Stimulated activated CD4-positive, alpha-beta T cell treated with anti-CD3 and anti-CD28 coated beads, TNF-alpha, amount 100 ng/mL, for 48 hours (primary cell): ENCODE measurements around the gene INSRR.

Experiments used
- DNase-seq, 3 donors: peaks; one replicate each; pipeline ENCODE4 v3.0.0-alpha.2; 2020; ENCODE audit warnings: low read depth in 3 of 3

The INSRR gene

DNA sequence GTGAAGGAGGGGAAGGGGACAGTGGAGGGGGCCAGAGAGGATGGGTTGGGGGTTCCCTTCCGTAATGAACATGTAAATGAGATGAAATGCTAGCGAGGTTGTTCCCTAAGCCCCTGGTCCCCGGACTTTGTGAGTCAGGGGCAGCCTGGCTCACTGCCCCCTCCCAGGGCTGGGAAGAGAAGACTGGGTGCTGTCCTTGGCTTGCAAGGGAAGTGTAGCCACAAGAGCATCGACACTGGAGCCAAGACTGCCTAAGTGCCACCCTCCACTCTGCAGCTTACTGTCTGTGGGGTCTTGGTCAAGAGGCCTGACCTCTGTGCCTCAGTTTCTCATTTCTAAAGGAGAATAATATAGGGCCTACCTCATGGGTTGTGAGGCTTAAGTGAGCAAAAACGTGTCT lies 35.1 kb upstream of the INSRR start:
- DNase-seq = no peak

DNA sequence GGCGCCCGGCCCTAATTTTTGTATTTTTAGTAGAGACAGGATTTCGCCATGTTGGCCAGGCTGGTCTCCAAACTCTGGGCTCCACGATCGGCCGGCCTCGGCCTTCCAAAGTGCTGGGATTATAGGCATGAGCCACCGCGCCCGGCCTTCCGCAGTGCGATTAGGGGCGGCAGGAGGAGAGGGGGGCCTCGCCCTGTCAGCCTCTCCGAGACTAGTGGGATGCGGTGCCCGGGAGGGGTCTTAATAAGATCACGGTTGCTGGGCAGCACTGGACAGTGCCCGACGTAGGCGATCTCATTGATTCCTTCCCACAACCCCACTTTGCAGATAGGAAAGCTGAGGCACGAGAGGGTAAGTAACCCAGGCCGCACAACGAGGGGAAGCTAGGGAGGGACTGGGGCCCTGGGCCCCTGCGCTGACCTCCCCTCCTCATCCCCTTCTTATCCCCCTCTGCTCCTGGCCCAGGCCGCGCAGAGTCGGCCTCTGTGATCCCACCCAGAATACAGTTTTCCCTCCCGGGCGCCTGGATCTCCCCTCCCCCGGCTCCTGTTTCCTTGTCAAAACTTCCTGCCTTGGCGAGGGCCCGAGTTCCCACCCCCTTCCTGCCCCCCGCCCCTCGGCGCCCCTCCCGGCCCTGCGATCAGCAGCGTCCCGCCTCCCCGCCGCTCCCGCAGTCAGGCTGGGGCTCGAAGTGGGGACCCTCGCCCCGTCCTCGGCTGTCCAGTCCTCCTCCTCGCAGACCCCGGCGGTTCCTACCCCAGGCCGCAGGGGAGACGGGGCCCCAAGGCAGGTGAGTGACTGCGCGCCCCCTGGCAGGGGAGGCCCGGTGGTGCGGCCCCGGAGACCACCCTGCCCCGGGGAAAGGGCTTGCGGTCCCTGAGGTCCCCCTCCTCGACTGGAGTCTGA lies 34.4 kb upstream of the INSRR start, which contains the start of gene PEAR1:
TSS of gene PEAR1 (plus strand) at position 671 of the 906 bp plus-strand sequence. CDS start 10,209 bp downstream, outside the sequence.
- DNase-seq = no peak

DNA sequence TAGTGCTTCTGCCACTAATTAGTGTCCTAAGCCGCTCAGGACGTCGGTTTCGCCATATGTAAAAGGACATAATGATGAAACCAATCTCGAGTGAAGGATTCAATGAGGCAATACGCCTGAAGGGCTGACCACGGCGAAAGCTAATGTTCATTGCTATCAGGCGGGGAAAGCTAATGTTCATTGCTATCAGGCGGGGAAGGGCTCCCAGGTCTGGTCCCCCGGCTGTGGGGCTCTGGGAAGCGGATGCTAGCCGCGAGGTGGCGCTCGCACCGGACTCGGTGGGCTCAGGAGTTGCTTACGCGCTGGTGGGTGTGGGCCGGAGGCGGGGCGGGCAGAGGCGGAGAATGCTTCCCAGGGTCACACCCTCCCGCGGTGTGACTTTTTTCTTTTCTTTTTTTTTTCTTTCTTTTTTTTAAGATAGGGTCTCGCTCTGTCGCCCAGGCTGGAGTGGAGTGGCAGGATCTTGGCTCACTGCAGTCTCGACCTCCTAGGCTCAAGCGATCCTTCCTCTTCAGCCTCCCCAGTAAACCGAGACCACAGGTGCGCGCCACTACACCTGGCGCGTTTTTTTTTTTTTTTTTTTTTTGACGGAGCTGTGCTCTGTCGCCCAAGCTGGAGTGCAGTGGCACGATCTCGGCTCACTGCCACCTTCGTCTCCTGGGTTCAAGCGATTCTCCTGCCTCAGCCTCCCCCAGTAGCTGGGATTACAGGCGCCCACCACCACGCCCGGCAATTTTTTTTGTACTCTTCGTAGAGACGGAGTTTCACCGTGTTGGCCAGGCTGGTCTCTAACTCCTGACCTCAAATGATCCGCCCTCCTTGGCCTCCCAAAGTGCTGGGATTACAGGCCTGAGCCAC lies 33.5 kb upstream of the INSRR start:
- DNase-seq = peak; percentile 76 to 92 (median 78)

DNA sequence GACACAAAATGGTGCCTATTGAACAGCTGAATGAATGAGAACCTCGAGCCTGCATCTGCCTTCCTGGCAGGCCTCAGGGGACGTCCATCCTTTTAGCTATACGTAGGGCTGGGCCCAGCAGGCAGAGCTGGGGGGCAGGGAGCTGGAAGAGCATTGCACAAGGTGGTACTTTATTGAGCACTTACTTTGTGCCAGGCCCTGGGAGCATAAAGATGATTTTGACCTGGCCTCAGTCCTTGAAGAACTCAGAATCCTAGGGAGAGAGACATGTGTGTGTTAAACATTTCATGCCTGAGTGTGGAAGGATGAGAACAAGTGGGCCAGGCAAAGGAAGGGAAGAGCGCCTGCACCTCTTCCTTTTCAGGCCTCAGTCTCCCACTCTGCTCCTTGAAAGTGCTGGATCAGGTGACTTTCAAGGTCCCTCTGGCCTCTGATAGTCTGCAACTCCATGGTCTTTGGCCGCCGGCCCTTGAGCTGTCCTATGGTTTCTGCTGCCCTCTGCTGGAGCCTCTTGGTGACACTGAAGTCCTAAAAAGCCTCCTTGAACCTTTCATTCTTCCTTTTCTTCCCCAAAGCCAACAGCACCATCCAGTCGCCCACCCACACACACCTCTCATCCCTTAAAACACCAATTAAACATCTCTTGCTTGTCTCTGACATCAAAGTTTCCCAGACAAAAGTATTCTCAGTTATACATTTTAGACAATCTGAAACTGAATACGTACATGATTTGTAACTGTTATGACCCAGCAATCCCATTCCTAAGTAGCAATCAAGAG lies 31.1 kb upstream of the INSRR start:
- DNase-seq = peak; percentile 27 to 59 (median 29)

DNA sequence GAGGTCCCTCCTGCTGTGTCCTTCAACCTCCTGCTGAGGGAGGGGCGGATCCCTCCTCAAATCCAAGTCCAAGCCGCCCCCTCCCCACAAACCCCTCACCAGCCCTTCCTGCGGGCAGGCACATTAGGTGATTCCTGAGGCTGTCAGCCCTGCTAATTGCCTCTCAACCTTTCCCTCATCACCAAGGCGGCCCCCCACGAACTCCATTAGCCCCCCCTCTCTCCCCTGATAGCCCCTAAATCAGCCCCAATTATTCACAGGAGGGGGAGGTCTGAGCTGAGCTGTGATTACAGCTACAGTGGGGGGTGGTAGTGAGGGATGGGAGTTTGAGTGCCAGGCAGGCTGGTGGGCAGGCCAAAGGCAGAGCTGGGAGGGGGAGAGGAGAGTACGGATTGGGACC lies 28.8 kb upstream of the INSRR start:
- DNase-seq = no peak

DNA sequence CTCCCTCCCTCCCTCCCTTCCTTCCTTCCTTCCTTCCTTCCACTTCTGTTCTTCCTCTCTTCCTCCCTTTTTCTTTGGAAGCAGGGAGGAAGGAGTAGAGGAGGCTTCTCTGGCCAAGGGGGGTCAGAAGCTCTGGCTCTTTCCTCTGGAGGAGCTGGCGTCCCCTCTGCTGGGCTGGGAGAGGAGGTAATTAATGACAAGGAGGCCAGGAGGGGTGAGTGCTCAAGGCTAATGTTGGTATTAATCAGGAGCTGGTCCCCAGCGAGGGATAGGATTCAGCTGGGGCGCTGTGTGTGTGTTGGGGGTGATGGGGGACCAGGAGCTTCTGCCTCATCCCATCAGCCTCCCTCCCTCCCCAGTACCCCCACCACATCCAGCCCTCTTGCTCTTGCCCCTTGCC lies 28.4 kb upstream of the INSRR start:
- DNase-seq = no peak

DNA sequence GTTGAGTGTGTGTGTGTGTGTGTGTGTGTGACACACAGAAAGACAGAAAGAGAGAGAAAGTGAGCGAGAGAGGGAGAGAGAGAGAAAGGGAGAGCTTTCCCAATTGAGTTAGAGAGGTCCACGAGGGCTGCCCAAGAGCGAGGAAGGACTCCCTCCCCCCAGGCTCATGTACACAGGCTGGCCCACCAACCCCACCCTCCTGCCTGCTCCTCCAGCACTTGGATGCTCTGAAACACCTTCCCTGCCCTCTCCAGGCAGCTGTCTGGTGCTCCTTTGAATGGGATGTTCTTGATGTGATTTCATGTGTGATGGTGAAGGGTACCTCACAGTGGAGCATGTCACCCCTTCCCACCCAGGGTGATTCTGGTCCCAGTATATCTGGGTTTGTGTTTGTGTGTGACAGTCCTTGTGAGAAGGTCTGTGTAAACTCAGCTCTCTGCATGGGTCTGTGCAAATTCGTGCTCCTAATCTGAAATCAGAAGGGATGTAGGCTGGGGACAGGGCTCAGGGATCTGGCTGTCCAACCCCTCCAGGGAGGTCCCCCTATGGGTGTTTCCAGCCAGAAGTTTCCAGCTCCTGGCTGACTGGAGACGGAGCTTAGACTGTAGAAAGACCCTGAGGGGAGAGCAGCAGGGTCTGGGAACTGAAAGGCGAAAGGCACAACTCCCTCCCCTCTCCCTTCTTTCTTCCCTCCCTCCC lies 27.8 kb upstream of the INSRR start:
- DNase-seq = no peak

DNA sequence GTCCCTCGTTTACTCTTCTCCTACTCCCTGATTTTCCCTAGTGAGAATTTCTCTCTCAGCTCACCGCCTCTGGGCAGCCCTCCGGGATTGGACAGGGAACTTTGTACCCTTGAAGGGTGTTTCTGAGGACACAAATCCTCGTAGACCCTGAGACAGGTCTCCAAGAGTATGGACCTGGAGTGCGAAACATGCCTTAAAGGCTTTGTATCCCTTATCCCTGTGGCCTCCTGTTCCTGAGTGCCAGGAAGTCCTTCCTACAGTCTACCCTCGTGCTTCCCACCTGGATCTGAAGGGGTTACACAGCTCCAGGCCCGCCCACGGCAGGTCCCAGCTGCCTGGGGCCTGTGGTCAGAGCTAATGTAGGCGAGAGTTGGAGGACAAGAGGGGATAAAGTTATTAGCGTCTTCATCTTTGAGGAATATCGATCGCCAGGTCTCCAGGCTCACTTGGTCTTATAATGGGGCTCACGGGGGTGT lies 27.0 kb upstream of the INSRR start:
- no peak for DNase-seq

DNA sequence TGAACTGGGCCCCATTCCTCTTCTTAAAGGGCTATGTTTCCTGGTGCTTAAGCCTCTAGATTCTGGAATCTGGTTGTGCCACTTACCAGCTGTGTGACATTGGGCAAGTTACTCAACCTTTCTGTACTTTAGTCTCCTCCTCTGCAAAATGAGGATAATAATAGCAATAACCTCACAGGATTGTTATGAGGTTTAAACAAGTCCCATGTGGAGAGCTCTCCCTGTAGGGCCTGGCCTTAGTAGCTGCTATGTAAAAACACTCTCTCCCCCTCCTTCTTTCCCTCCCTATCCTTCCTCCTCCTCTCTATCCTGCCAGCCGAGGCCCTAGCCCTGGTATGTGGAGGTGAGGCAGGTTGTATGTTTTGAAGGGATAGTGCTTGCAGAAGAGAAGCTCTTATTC lies 26.4 kb upstream of the INSRR start:
- no peak for DNase-seq

DNA sequence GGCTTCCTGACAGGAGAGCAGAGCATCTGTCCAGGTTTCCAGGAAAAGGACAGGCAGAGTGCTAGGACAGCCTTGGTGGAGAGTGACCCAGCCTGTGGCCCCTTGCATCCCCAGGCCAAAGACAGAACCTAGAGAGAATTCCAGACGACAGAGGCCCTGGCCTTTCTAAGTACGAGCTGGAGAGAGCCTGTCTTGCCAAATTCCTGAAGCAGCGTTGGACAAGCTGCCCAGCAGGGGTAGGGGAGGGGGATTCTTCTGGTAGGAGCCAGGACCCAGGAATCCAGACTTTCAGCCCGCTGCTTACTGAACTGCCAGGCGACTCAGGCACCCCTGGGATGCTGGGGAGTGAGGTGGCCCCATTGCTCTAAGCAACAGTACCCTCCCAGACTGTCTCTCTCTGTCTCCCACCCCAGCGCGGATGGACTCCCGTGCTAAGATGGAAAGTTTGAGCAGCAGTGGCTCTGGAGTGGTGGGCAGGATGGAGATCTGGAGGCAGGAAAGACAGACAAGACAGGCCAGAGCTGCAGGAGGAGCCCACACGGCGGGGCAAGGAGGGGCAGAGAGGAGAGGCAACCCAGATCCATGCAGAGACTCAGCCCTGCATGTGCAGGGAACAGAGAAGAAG lies 25.8 kb upstream of the INSRR start:
- DNase-seq = no peak

DNA sequence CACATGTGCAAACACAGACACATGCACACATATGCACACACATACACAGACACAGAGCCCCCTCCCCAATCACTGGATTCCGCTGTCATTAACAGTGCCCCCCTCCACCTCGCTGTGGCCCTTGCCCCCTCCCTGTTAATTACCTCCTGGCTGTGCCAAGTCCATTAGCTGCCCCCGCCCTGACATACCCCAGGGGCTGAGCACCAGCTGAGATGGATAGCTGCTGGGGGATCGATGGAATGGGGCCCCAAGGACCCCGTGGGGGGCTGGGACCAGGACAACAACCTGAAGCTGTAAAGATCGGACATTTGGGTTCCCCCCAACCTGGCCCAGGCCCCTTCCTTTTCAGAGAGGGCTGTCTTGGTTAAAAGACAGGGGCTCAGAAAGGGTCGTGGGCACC lies 25.0 kb upstream of the INSRR start:
- no peak for DNase-seq

DNA sequence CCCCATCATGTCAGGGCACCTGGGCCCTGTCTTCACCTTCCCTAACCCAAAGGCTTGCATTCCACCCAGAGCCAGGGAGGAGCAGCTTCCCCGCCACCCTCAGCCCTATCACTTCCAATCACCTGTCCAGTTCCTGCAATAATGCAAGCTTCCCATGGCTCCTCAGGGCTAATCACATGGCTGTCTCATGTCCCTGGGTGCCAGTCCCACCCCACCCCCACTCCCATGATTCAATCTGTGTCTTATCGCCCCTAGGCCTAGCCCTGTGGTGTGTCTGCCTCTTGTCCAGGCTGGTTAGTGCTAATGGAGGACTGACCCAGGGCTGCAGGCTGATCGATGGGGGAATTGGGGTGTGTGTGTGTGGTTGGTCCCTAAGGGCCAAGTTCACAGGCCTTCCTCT lies 23.6 kb upstream of the INSRR start:
- DNase-seq = no peak

DNA sequence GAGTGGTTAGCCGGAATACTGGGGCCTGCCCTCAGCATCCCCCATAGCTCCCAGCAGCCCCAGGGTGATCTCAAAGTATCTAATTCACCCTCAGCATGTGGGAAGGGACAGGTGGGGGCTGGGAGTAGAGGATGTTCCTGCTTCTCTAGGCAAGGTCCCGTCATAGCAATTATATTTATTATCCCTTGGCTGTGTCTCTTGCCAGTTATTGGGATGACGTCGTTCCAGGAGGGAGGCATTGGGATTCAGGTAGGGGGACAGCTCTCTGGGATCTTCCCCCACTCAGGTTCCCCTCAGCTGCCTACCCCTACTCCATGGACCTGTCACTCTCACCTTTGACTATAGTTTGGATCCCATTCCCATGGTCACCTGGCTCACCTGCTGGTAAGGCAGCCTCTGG lies 22.7 kb upstream of the INSRR start:
- no peak for DNase-seq

DNA sequence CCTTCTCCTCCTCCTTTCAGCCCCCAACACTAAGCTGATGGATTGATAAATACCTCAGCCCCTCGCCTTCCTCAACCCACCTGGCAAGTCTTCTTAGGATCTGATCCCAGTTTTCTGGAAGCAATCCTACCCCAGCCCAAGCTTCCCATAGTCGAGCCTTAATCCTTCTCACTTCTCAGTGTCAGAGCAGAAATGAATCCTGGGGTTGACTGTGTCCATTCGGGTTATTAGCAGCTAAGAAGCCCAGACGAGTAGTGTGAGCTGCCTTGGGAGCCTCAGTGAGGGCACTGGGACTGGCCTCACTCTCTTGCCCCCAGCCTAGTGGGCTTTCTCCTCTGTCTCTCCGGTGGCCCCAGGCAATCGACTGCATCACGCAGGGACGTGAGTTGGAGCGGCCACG lies 22.2 kb upstream of the INSRR start:
- DNase-seq = no peak

DNA sequence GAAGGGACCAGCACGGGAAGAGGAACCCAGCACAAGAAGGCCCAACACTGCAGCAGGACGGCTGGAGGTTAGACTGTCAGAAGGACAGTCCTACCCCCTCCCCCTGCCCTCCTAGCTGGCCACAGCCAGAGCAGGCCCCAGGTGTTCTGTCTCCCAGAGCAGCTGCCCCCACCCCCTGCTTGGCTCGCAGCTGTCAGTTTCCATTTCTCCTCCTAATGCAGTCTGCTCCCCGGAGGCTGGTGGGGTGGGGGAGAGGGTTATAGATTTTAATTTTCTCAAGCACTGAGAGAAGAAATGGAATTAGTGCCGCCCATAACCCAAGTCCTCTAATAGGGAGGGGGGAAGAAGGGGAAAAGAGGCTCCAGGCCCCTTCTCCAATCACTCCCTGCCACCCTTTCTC lies 21.6 kb upstream of the INSRR start:
- DNase-seq = no peak

DNA sequence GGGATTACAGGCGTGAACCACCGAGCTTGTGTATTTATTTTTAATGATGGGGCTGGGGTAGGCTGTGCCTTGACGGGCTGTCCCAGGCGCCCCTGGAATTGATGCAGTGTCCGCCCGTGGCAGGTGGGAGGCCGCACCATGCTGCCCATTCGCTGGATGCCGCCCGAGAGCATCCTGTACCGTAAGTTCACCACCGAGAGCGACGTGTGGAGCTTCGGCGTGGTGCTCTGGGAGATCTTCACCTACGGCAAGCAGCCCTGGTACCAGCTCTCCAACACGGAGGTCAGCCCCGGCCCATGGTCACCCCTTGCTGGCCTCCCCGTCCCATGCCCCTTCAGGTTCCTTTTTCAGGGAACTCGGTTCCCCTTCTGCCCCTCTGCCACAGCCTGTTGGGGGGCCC lies 21.0 kb upstream of the INSRR start:
- DNase-seq = no peak

DNA sequence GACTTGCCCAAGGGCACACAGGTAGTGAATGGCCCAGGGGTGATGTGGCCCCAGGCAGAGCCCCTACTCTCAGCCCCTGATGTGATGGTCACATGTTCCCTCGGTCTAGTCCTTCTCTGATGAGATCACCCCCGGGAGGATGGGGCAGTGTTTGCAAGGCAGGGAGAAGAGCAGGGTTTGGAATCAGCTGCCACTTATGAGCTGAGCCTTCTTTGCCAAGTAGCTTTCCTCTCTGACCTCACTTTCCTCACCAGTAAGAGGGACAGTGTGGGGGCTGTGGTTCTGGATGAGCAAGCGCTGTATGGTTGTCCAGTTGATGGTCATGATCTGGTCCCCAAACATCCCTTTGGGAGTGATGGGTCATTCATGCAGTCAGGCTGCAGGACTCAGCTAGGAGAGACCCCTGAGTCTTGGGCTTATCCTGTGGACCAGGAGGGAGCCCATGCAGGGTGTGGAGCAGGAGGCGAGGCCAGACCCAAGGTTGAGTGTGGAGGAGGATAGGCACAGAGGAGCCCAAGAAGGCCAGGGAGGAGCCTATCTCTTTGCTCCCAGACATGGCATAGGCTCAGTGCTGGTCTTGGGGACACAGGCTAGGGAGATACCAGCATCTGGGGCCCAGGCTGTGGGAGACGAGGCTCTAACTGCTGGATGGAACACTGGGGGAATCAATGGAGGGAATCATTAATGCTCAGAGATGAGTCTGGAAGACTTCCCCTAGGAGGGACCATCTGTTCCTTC lies 18.7 kb upstream of the INSRR start:
- no peak for DNase-seq

DNA sequence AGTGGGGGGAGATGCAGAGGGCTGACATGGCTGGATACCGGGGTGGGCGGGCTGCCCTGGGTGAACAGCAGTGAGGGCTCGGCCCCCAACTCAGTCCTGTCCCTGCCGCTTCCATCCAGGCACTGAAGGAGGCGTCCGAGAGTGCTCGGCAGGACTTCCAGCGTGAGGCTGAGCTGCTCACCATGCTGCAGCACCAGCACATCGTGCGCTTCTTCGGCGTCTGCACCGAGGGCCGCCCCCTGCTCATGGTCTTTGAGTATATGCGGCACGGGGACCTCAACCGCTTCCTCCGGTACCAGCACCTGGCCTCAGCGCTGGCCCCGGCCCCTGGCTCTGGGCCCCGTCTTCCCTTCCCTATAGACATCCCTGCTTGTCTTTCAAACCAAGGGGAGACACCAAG lies 17.4 kb upstream of the INSRR start:
- no peak for DNase-seq

DNA sequence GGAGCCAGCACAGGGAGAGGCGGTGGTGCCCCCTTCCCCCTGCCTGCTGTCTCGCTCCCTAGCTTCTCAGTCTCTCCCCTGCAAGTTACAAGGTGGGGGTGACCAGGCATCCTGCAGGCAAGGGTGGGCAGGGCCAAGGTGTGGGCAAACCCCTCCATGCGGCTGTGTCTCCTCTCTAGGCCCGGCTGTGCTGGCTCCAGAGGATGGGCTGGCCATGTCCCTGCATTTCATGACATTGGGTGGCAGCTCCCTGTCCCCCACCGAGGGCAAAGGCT lies 16.4 kb upstream of the INSRR start:
- DNase-seq = no peak

DNA sequence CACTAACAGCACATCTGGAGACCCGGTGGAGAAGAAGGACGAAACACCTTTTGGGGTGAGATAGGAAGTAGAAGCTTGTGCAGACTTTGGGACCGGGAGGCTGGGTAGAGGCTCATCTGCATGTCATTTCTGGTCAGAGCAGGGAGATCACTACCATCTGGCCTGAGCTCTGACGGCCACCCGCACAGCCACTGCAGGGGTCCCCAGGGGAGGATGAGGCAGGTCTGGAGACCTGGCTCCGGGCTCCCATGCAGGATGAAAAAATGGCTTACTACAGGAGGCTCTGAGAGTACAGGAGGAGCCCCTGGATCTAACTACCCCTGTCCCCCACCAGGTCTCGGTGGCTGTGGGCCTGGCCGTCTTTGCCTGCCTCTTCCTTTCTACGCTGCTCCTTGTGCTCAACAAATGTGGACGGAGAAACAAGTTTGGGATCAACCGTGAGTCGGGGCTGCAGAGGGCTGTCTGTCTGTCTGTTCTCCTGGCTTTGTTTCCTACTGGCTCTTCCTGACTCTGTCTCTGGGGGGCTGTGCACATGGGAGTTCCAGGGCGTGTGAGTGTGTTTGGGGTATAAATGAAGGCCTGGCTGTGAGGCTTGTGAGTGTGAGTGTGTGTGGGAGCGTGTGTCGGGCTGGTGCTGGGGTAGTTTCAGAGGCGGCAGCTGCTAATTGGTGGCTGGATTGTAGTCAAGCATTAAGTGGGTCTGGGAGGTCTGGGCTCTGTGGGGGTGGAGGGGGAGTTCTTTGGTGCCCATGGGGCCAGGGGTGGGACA lies 15.8 kb upstream of the INSRR start:
- DNase-seq = no peak
